Glomerular endothelial cell (primary cell): Measurements from ENCODE around the gene MPPED1. TPM values are rescaled to one million over a fixed set of nuclear protein-coding genes. Genes with fewer than 3 reads are reported as not detected.

Experiments used
- DNase-seq: peaks from one replicate; pipeline ENCODE4 v3.0.0-alpha.2; 2011; ENCODE audit warnings: low read depth, low spot score; ENCODE audit errors: extremely low read depth
- total RNA-seq: library from RNA; depleted of rRNA; stranded (reverse); fragments of >200 nt; gene quantifications from 2 replicates; pipeline ENCODE4 v1.2.3, GENCODE V29; 2015

MPPED1 gene, protein sequence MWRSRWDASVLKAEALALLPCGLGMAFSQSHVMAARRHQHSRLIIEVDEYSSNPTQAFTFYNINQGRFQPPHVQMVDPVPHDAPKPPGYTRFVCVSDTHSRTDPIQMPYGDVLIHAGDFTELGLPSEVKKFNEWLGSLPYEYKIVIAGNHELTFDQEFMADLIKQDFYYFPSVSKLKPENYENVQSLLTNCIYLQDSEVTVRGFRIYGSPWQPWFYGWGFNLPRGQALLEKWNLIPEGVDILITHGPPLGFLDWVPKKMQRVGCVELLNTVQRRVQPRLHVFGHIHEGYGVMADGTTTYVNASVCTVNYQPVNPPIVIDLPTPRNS
- total RNA-seq, result 0.06 and 0.15 TPM in 2 replicates

GRCh38 chr22:43411869-43412807 lies at the start of gene MPPED1:
Gene MPPED1, plus strand, starts transcription at chr22:43412014. Its CDS starts 12,972 bp downstream, at chr22:43424986.
- DNase-seq, result no peak

DNA sequence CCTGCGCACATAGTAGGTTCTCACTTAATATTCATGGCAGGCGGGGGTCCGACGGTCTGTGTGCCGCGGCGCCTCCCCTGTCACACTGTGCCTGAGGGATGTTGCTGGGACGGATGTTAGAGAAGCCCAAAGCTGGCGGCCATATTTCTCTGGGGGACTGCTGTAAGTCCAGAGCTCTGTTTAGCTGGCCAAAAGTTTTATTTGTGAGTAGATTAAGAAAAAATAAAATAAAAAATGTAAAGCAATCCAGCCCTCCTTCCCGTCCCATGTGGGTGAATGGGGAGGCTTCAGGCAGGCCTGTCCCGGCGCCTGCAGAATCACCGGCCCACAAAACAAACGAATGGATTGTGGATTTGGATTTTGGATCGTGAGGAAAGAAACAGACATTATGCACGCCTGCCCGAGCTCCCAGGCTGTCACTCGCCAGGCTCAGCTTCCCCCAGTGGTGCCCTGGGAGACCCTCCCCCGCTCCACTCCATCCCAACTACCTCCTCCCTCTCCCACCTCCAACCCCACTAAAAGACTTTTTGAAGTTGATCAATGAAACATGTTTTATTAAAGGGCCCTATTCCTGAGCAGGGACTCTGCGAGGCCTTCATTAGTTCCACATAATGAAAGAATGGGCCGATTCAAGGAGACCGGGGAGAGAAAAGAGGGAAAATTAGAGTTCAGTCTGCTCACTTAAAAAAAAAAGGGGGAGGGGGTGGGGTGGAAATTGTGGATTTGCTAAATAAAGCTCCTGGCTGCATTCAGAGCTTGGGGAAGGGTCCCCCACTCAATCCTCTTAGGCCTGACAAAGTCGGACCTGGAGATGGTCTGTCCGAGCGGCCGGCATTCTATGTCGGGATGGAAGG lies 48.3 kb upstream of the MPPED1 start:
- DNase-seq, result no peak

- DNase-seq, result no peak
Observed at GRCh38 chr22:43364169-43364435, 47.7 kb upstream of the MPPED1 start.

GRCh38 chr22:43365715-43366440 lies 45.9 kb upstream of the MPPED1 start:
- DNase-seq, result no peak

GRCh38 chr22:43370036-43370435 lies 41.8 kb upstream of the MPPED1 start:
- no peak for DNase-seq

DNA sequence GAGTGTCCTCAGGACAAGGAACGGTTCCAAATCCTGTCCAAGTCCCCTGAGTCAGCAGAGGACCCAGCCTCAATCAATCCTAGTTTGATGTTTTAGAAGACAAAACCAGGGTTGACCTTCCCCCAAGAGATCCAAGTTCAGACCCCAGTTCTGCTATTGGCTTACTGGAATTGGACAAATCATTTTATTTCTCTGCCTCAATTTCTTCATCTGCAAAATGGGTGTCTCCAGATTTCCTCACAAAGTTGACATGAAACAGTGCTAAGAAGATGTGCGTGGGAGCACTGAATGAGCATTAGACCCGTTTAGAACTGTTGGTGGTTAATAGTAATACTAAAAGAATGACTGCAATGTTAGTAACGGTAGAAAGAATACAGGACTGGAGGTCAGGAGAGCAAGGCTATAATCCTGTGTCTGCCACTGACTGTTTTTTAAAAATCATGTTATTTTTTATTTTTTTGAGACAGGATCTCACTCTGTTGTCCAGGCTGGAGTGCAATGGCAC lies 35.8 kb upstream of the MPPED1 start:
- no peak for DNase-seq

- DNase-seq, result no peak
Observed at GRCh38 chr22:43376765-43377547, 34.9 kb upstream of the MPPED1 start.

DNA sequence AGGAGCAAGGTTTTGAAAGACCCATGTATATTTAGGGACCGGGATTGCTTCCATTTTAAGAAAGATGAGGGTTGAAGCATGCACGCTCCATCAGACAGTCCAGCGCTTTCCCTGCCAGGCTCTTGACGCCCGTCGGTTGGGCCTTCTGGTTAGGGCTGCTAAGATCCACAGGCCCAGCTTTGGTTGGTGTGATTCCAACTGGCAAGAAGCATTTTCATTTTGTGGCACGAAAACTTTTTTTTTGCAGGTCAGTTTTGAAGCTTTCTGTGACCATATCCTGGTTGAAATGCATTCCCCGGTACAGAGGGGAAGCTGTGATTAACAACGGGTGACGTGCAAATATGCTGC lies 34.3 kb upstream of the MPPED1 start:
- no peak for DNase-seq

- no peak for DNase-seq
Observed at GRCh38 chr22:43377896-43378704, 33.7 kb upstream of the MPPED1 start.

GRCh38 chr22:43381693-43382092 lies 30.1 kb upstream of the MPPED1 start:
- no peak for DNase-seq

DNA sequence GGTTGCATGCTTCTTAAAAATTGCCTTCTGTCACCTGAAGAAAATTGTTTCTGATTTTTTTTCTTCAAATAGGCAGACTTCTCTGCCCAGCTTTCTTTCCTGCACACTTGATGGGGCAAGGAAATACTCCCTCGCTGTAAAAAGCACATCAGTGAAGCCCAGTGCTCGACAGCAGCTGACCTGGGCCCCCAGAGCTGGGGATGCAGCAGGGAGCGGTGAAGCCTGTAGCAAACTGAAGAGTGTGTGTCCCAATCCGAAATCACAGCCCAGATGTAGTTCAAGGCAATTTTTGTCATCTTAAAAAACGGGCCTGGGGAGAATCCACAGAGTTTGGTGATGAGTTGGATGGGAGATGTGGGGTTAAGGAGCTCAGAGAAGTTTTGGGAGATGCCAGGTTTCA lies 27.0 kb upstream of the MPPED1 start:
- no peak for DNase-seq

DNA sequence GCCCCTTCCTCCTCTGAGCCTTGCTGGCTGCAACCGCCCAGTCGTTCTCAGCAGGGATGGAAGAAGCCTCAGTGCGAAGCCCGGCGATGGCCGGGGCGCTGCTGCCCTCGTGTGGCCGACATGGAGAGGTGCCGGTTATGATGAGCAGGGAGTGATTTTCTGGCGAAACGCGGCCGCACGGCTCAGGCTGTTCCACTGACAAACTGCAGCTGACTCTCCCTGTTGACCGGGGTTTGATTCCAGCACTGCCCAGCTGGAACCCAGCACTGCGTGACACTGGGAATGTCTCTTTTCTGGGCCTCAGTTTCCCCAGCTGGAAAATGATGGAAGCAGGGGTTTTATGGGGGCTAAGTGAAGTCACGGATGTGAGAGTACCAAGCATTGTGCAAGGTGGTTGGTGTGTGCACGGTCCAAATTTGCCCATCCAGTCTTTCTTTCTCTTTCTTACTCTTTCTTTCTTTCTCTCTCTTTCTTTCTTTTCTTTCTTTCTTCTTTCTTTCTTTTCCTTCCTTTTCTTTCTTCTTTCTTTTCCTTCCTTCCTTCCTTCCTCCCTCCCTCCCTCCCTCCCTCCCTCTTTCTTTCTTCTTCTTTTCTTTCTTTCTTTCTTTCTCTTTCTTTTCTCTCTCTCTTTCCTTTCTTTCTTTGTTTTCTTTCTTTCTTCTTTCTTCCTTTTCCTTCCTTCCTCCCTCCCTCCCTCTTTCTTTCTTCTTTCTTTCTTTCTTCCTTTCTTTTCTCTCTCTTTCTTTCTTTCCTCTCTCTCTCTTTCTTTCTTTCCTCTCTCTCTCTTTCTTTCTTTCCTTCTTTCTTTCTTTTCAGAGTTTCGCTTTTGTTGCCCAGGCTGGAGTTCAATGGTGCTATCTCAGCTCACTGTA lies 25.8 kb upstream of the MPPED1 start:
- peak; percentile 5 for DNase-seq

DNA sequence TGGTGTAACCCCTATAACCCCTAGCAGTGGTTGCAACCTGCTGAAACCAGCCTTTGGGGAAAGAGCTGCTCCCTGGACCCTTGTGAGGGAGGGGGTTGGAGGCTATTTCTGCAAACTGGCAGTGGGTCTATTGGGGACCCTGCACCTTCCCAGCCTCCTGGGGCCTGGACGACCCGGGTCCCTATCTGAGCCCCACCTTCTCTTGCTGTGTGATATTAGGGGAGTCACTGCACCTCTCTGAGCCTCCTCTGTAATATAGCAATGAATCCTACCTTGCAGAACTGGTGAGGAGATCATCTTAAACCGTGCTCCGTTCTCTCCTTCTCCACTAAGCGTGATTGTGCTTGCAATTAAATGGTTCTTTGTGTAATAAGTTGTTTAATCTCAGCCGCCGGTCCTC lies 24.0 kb upstream of the MPPED1 start:
- DNase-seq, result no peak

- no peak for DNase-seq
Observed at GRCh38 chr22:43388420-43388851, 23.4 kb upstream of the MPPED1 start.

- DNase-seq, result no peak
Observed at GRCh38 chr22:43389227-43389836, 22.5 kb upstream of the MPPED1 start.

- DNase-seq, result no peak
Observed at GRCh38 chr22:43390166-43390565, 21.6 kb upstream of the MPPED1 start.

GRCh38 chr22:43390872-43391271 lies 20.9 kb upstream of the MPPED1 start:
- no peak for DNase-seq
